Mucosa of gallbladder (tissue), 1 donor: Measurements from ENCODE around the gene HRH4. TPM values are rescaled to one million over a fixed set of nuclear protein-coding genes. Genes with fewer than 3 reads are reported as not detected.
A peak's percentile ranks its signal among the peaks of the same experiment; 100 is the strongest.

ENCODE experiments used
- DNase-seq: peaks from one replicate; pipeline ENCODE4 v3.0.0-alpha.2; 2020; ENCODE audit warnings: low spot score
- total RNA-seq: library from RNA; stranded (reverse); gene quantifications from one replicate; pipeline ENCODE4 v1.2.1, GENCODE V29; 2021
- donor health status: DM: no; HTN: no; CAD: no.

Gene HRH4, protein sequence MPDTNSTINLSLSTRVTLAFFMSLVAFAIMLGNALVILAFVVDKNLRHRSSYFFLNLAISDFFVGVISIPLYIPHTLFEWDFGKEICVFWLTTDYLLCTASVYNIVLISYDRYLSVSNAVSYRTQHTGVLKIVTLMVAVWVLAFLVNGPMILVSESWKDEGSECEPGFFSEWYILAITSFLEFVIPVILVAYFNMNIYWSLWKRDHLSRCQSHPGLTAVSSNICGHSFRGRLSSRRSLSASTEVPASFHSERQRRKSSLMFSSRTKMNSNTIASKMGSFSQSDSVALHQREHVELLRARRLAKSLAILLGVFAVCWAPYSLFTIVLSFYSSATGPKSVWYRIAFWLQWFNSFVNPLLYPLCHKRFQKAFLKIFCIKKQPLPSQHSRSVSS
- not detected for total RNA-seq

DNA sequence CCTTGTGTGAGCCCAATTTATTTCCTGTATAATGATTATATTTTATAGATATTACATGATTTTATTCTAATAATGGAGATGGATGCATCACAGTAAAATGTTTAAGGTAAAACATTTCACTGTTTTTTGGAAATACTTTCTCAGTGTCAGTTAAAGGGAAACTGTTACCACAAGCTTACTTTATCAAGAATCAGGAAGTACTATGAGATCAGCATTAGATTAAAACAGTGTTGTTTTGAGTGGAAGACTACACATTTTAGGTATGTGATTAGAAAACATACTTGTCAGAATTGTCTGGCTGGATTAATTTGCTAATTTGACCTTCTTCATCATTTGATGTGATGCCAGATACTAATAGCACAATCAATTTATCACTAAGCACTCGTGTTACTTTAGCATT, at the start of gene HRH4:
TSS of gene HRH4 (plus strand) at position 250 of the 400 bp plus-strand sequence. CDS start at position 342, 92 bp downstream.
- no peak for DNase-seq

DNA sequence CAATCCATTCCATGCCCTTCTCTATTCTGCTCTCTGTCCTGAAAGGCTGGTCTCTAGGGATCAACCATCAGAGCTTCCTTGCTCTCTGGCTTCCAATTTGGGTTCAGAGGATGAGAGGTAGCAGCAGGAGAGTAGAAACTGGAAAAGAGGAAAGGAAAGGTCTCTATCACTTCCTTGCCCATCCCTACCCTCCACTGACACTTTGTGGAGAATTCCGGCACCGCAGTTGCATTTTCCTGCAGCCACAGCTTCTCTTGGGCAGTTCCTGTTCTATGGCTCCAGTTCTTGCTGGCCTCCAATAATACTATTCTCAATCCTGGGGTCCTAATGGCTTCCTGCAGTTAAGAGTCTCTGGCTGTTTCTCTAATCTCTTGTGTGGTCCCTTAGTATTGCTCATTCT, 47.3 kb upstream of the HRH4 start:
- no peak for DNase-seq

DNA sequence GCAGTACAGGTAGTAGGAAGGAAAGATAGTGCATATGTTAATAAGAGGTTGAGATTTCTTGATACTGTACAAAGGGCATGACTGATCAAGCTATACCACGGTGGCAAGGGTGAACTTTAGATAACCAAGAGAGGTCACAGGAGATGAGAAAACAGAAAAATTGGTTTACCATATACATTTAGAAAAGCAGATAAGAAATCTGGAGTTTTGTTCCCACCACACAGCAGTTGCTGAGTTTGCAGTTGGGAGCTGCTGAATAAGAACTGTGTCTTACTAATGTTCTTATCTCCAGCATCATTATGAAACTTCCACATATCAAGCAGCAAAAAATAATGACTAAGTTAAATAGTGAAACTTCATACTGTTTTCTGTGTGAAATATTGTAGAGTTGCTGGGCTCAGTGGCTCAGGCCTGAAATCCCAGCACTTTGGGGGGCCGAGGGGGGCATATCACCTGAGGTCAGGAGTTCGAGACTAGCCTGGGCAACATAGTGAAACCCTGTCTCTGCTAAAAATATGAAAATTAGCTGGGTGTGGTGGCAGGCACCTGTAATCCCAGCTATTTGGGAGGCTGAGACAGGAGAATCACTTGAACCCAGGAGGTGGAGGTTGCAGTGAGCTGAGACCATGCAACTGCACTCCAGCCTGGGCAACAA, 46.0 kb upstream of the HRH4 start:
- no peak for DNase-seq

DNA sequence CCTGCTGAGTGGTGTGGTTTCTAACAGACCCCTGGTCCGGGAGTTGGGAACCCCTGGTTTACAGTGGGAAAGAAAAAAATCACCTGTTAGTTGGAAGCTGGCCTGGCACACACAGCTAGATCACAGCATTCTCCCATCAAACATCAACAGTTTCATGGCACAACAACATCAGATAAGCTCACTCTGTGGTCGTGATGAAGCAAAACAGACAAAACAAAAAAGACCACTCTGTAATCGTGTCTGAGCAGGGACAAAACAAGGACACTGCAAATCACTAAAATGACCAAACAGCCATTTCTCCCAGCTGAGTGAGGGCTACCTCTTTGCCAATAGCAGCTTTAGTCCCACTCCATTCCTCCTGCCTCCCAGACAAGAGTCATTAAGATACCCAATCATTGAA, 43.0 kb upstream of the HRH4 start:
- DNase-seq = no peak

DNA sequence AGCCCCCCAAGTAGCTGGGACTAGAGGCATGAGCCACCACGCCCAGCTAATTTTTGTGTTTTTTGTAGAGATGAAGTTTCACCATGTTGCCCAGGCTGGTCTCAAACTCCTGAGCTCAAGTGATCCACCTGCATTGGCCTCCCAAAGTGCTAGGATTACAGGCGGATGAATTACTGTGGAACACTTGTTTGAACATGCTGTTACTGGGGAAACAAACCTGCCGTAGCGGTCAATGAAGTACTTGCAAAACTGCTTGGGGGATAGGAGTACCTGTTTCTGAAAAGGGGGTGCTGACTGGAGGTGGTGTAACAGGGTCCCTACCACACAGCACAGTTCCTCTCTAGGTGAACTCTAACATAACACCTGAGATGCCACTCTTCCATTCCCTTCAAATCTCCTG, 39.9 kb upstream of the HRH4 start:
- DNase-seq = no peak

DNA sequence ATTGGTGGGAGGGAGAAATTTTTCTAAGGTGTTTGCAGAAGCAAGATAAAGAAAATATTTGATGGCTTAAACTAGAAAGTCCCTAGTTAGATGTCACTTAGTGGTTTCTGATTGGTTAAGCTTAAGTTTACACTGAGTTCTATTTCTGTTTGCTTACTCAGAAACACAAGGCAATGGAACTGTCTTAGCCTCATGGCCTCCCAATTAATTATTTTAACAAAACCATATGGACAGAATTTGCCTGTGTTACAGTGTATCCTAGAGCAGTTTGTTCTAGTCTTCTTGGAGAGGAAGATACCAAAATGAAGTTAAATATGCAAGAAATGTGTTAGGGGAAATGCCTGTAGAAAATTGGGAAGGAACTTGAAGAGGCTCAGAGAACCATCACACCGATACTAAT, 38.6 kb upstream of the HRH4 start:
- no peak for DNase-seq

DNA sequence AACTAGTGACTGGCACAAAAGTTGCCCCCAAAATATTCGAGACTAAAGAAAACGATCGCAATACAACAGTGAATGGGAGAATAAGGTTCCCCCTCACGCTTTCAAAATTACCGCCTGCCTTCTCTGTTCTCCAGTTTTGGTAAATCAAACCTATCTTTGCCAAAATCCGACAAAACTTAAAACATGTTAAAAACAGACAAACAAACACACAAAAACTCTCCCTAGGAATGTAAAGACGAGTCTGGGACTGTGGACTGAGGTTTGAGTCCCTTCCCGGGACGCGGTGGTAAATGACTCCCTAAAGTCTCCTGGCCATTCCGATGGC, 34.4 kb upstream of the HRH4 start:
- no peak for DNase-seq

DNA sequence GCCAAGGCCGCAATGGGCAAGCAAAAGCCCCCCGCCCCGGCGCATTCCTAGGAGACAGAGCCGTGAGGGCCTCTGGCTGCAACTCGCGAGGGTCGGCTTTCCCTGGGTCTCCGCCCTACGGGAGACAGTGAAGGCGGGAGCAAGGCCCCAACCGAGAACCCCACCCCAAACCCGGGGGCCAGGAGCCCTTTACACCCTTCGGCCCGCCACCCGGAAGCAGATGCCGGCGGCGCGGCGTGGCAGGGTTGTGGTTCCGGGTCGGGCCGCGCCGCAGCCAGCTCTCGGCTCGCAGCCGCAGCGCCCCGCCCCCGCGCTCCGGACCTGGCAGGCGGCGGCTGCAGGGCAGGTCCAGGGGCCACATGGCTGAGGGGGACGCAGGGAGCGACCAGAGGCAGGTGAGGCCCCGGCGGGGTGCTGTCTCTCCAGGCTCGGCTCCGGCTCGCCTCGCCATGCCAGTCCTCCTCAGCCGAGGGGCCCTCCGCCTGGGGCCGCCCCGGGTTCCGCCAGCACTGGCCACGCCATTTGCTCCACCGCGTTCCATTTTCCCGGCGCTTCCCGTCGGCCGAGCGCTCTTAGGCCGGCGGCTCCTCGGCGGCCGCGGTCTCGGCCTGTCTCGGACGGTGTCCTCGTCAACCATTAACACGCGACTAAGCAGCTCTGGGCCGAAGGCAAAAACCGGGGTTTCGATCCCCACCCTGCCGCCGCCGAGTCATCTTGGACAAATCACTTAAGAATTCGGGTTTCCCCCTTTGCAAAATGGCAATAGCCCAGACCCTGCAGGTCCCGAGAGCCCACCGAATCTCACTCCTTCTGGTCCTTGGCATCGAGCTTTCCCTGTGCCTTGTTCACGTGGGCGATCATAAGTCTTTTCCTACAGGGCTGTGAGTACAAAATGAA, 33.8 kb upstream of the HRH4 start, which contains the start of gene IMPACT:
TSS of gene IMPACT (plus strand) at position 273 of the 897 bp plus-strand sequence. CDS start at position 360, 87 bp downstream.
- DNase-seq = peak; percentile 79

DNA sequence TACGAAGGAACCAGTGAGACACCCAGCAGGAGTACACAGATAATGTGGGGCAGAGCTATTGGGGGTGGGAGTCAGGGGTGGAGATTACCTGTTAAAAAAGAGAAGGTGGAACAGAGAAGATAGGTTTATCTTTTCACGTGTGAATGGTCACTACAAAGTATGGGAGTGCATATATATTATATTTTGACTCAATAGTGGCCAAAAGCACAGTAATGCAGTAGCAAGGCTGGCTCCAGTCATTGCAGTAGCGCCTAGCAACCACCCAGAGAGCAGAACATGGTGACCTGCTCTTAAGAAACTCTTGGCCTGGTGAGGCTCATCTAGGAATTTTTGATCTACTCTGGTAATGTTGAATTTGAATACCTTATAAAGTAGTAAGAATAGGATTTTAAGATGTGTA, 33.0 kb upstream of the HRH4 start:
- no peak for DNase-seq

DNA sequence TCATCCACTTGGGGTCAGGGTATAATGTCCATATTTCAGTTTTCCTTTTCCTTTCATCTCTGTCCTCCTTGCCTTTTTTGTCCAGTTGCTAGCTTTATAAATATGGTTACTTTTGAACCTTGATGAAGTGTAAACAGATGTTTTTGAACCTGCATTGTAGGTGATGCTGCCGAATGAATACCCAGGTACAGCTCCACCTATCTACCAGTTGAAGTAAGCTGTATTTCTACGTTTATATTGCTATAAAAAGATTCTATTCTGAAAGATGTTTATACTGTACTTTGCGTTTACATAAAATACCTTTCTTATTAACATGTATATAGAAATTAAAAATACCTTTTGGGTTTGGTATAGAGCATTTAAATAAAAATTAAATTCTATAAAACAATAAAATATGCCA, 31.7 kb upstream of the HRH4 start:
- DNase-seq = no peak

DNA sequence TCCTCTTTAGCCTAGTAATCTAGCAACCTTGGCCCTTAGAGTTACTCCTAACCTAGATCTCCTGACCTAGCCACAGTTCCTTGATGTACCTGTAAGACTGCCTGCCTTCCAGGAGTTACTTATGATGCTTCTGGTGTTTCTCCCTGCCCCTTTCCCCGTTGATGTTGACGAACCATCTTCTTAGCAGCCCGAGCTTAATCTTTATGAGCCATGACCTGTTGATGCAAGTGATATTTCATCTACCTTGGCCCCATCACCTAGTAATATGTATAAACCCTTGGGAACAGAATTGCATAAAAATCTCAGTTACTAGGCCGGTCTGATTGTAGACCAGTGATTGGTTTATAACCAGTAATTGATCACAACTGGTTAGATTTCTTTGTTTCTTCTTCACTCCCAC, 31.2 kb upstream of the HRH4 start:
- DNase-seq = no peak

DNA sequence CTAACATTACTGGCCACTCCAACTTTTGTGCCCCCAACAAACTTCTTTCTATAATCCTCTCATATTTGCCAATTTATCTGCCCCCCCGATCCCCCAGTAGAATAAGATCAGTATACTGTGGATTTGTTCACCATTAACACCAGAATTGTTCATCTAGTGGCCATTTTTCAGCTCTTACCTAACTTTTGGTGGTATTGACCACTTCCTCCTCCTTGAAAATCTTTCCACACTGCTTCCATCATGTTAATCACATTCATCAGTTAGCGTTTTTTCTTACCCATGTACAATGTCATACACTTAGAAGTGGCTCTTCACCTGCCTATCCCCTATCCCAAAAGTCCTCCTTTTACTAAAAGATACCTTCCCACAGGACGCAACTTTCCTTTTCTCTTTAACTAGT, 27.8 kb upstream of the HRH4 start:
- no peak for DNase-seq

DNA sequence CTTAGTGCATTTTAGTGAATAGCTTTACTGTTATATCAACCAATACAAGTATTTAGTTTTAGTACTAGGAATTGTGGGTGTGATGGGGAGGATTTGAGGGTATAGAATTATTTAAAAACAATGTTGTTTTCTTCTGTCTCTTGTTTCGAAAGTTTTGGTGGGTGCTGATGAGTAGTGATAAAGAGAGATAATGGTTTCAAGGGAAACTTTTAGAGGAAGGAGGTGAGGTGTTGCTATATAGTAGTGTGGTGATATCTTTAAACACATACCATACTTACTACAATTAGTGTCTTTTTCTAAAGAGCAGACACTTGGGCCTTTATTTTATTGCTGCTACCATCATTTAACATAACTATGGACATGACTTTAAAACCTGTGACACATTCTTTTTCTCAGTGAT, 23.5 kb upstream of the HRH4 start:
- no peak for DNase-seq

DNA sequence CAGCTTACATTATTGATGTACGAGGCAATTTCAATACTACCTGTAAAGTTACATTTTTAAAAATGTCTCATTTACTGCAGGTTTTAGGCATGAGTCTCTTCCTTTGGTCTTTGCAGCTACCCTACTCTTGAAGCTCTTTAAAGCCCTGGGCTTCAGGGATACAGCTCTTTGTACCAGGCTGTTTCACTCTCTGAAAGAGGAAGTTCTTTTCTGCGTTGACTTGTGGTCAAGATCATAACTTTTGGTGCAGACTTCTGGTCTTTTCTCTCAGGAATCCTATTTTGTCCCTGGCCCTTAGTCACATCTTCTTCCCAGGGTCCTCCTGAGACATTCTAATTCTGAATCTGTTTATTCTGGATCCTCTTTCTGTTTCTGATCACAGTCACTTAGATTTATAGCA, 16.6 kb upstream of the HRH4 start:
- DNase-seq = no peak

DNA sequence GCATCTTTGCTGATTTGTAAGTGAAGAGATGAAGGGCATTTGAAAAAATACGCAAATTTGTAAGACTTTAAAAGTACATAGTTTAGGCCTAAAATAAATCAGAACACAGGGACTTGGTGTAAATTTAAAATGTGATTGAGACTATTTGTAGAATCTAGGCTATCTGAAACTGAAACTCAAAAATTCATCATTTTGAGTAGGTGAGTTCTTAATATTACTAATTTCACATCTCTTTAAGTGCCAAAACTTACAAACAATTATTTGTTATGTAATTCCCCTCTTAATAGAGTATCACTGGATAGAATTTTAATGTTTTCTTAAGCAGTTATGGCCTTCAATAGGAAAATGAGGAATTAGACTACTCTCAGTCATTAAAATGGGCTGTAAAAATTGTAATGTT, 14.0 kb upstream of the HRH4 start:
- DNase-seq = no peak

DNA sequence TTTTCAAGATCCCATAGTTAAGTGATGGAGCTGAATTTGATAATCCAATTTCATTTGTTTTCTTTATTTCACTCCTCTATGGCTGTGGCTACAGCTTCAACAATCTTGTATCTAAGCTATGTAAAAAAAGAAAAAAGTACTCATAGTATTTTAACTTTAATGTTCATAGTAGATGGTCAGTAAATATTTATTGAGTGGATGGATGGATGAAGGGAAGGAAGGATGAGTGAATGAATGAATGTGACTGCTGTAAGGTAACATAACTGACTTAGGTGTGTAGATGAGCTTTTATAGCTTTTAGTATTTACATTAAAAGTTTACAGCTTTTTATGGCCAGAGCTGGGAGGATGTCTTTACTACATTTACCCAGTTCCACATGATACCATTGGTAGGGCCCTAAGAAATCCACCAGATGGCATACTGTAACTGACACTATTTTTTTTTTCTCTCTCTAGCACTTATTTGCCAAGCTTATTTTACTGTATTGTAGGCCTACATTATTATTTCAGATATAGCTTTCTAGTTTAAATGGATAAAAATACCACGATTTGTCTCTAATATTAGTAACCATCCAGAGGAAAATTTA, 13.4 kb upstream of the HRH4 start:
- DNase-seq = no peak

DNA sequence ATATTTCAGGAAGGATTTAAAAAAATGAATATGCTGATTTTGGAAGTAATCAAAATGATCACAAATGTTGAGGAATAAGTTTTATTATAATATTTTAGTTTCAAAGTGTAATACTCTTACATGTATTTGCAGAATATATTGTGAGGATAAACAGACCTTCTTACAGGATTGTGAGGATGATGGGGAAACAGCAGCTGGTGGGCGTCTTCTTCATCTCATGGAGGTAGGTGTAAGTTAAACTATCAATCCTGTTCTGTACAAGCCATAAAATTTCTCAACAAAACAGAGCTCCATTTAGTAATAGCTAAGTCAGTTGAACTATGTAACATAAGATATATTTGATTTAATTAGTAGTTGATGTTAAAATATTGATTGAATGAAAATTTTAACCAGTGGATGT, 12.5 kb upstream of the HRH4 start:
- DNase-seq = no peak

DNA sequence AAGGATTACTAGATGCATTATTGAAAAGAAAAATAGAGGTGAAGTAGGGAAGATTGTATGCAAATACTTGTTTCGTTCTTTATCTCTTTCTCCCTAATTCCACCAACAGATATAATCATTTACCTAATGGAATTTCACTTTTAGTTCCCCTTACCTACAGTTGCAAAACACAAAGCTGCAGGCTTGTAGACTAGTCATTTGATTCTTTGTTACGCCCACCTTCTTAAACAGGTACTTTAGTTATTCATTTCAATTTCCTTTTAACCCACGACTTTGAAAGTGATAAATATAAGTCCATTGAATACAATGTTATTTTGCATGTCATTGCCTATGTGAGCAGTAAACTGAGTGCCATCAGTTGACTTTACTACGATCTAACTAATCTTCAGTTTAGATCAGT, 3.9 kb upstream of the HRH4 start:
- DNase-seq = no peak

DNA sequence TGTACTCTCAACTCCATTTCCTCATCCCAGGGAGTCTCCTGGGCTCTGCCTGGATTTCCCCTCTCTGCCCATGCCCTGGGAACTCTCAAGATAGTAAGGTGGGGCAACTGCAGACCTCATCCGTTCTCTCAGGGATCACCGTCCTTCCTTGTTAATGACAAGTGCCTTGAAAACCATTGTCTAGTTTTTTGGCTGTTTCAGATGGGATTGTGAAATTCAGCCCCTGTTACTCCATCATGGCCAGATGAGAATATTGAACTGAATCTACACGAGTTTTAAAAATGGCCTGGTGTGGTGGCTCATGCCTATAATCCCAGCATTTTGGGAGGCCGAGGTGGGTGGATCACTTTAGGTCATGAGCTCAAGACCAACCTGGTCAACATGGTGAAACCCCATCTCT, 665 bp upstream of the HRH4 start:
- DNase-seq = no peak

DNA sequence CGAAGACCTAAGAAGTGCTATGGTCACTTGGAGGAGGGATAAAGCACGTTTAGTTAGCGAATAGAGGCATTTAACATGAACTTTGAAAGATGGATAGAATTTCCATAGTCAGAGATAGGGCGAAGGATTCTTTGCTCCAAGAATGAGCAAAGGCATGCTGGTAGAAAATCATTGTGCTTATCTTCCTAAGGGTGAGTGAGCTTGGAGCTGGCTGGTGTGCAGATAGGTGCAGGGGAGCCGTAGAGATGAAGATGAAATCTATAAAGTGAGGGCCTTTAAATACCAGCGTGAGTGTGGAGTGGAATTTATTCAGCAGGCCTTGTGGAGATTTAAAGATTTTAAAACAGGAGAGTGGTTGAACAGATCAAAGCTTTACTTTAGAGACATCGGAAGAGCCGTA, 1.6 kb downstream of the HRH4 start:
- no peak for DNase-seq

DNA sequence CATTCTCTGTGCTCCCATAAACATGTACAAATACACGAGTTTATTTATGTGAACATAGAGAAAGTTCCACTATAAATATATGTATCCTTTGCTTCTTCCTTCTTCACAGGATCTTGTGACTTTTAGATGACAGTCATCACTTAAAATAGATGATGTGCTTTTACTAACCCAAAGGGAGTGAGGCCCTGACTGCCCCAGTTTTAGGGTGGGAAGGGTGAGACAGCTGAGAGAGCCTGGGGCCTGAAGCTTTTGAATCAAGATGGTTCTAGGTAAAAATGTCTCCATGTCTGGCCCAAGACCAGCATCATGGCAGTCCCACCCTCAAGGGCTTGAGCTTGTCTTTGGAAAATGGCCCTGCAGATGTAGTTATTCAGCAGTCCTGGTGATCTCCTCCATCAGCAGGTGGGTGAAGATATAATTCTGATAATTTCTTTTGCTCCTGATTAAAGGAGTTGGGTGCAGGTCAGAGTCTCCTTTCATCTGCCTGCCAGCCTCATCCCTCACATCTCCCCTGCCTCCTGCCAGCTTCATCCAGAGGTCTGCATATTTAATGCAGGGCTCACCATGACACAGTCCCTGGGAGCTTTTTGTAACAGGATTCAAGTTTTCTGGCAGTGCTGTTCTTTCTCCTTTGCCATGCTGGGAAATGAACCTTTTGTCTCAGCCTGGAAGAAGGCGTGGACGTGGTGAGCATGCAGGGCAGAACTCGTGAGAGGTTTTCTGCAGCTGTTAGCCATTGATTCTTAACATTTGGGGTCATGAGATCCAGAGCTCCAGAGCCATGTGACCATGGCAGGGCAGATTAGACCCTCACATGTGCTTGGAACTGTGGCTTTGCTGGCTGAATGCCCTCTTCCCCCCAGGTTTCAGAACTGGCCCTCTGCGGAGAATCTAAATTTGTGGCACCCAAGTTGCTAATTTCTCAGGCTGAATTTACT, 2.7 kb downstream of the HRH4 start:
- DNase-seq = no peak
